ENCODE results near the gene RNF181. TPM values are rescaled to one million over a fixed set of nuclear protein-coding genes. Genes with fewer than 3 reads are reported as not detected.

Gene RNF181
- polyA plus RNA-seq, 3 donors, result 177 to 184 (median 177) TPM

GRCh38 chr2:85564144-85564563, 31.4 kb upstream of the RNF181 start:
- H3K27ac ChIP-seq (ENCODE audit: low read depth, low read length), result no peak overlapping the region
- 84 to 90% (median 85%) methylated on average over 5 of the region's 5 CpGs for WGBS, 3 donors

DNA sequence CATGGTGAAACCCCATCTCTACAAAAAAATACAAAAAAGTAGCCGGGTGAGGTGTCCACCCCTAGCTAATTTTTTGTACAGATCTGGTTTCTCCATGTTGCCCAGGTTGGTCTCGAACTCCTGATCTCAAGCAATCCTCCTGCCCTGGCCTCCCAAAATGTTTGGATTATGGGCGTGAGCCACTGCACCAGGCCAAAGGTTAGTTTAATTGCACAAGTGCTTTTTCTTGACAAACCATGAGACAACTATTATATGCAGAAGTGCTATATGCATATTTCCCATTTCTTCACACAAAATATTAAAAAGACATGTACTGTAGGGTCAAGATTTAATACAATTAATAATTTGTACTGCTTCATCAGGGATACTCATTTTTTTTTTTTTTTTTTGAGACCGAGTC, 29.3 kb upstream of the RNF181 start:
- WGBS, 3 donors, result 74 to 87% (median 81%) methylated on average over 4 of the region's 4 CpGs
- no peak overlapping the region for H3K27ac ChIP-seq (ENCODE audit: low read depth, low read length)

DNA sequence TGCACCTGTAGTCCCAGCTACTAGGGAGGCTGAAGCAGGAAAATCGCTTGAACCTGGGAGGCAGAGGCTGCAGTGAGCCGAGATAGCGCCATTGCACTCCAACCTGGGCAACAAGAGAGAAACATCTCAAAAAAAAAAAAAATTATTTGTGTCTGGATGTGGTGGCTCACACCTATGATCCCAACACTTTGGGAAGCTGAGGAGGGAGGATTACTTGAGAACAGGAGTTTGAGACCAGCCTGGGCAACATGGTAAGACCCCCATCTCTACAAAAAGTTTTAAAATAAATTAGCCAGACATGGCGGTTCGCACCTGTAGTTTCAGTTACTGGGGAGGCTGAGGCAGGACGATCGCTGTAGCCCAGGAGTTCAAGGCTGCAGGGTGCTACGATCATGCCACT, 19.8 kb upstream of the RNF181 start:
- no peak overlapping the region for H3K27ac ChIP-seq (ENCODE audit: low read depth, low read length)
- 76 to 92% (median 92%) methylated on average over 8 of the region's 8 CpGs for WGBS, 3 donors

DNA sequence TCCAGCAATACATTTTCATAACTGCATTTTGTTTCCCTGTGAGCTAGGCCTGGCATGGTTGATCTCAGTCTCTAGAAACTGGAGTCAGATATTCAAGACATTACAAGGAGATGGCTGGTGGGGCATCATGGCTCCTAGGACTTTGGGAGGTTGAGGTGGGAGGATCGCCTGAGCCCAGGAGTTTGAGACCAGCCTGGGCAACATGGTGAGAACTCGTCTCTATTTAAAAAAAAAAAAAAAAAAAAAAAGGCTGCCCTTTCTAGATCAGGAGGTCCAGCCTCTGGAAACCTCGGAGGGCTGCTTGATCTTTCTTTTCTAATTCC, 18.5 kb upstream of the RNF181 start:
- WGBS, 3 donors, result 36 to 55% (median 49%) methylated on average over 3 of the region's 3 CpGs
- H3K27ac ChIP-seq (ENCODE audit: low read depth, low read length), result no peak overlapping the region

DNA sequence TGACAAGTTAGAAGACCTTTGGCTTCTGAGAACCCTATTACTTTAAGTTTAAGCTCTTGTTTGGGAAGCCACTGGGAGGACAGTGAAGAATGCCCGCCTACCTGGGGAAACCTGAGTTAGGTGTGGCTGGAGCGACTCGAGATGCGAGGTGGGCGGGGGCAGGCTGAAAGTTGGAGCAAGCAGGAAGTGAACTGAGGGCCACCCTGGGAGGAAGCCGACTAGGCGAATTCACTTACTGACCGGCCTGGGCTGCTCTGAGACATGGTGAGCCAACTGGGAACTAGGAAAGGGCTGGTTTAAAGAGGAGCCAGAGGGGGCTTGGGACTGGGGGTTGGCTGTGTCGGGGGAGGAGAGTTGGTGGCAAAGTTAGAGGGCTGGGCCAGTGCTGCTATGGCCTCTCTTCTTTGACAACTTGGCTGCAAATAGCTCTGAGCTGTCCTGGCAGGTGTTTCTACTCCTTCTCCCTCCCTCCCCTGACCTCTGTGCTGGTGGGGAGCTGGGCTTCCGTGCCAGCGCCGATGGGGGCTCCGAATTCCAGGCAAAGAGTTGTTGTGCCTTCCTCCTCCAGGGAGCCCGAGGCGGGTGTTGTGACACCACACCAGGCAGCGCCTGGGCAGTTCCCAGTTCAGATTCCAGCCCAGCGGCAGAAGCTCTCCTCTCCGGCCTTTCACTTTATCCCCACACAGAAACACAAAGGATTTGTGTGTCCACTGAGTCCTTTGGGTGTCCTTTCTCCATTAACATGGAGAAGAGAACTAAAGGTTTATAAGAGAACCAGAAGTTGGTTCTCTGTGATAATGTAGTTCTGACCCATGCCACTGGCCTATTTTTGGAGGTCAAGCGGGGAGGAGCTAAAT, 17.9 kb upstream of the RNF181 start, which contains the start of gene VAMP8:
Gene VAMP8 (plus strand): TSS at position 201 of the 857 bp plus-strand sequence. CDS start 61 bp downstream, at position 262.
- 11 to 24% (median 19%) methylated on average over 19 of the region's 19 CpGs for WGBS, 3 donors
- H3K27ac ChIP-seq (ENCODE audit: low read depth, low read length), result no peak within 1 kb of the TSS

DNA sequence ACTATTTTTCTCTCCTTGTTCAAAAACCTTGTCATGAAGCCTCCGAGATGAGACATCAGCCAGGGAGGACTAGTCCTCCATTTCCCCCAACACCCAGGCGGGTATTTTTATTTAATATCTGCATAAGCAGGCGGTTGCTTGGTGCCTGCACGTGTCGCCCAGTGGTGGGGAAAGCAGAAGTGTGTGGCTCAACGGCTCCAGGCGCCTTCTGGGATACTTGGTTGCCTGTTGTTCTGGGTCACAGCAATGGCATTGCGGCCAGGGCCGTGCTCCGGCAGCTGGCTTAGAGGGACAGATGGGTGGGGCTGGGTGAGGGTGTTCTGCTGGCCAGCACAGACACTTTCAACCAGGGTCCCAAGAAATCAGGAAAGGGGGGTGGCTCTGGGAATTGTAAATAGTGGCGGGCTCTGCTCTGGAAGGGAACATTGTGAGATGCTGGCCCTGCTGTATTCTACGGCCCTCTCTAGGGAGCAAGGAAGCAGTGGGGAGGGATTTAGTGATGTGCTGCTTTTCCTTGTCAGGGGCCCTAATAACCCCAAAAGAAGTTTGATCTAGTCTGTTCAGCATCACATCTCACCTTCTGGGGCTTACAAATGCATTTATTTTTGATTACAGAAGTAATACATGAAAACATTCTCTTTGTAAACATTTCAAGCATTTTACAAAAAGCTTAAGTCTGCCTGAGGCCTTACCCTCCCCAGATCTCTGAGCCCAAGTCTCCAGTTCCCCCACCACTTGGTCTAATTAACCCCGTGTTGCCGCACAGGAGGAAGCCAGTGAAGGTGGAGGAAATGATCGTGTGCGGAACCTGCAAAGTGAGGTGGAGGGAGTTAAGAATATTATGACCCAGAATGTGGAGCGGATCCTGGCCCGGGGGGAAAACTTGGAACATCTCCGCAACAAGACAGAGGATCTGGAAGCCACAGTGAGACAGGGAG, 17.0 kb upstream of the RNF181 start:
- no peak overlapping the region for H3K27ac ChIP-seq (ENCODE audit: low read depth, low read length)
- WGBS, 3 donors, result 18 to 28% (median 27%) methylated on average over 19 of the region's 19 CpGs

GRCh38 chr2:85579266-85579935, 16.1 kb upstream of the RNF181 start:
- WGBS, 3 donors, result 30 to 37% (median 36%) methylated on average over 6 of the region's 6 CpGs
- no peak overlapping the region for H3K27ac ChIP-seq (ENCODE audit: low read depth, low read length)

DNA sequence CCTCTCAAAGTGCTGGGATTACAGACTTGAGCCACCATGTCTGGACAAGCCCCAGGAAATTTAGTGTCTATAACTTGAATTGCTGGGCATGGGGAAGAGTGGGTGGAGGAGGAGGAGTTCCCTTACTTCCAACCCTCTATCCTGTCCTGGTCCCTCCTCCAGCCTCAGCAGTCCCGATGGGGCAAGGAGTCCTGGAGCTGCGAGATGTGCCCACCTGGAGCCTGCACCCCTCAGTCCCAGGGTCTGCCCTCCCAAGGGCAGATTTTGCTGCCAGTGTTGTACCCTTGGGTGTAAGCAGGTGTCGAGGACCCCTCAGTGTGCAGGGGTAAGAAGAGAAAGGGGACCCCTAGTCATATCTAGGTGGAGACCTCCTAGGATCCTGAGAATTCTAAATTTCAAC, 15.3 kb upstream of the RNF181 start:
- WGBS, 3 donors, result 75 to 92% (median 79%) methylated on average over 3 of the region's 3 CpGs
- no peak overlapping the region for H3K27ac ChIP-seq (ENCODE audit: low read depth, low read length)

- H3K27ac ChIP-seq (ENCODE audit: low read depth, low read length), result no peak overlapping the region
- WGBS, 3 donors, result 47 to 67% (median 55%) methylated on average over 1 of the region's 1 CpG
Observed at GRCh38 chr2:85582492-85582891, 13.1 kb upstream of the RNF181 start.

GRCh38 chr2:85583667-85584353, 11.7 kb upstream of the RNF181 start:
- H3K27ac ChIP-seq (ENCODE audit: low read depth, low read length), result no peak overlapping the region
- WGBS, 3 donors, result 17 to 61% (median 20%) methylated on average over 9 to 16 of the region's 16 CpGs

GRCh38 chr2:85584354-85584856, 11.1 kb upstream of the RNF181 start, which contains the start of gene VAMP5:
VAMP5 (plus strand) TSS chr2:85584431; CDS start chr2:85584491, 60 bp downstream.
- H3K27ac ChIP-seq (ENCODE audit: low read depth, low read length), result peak within 1 kb of the TSS; percentile 79
- 3 to 13% (median 4%) methylated on average over 40 to 52 of the region's 52 CpGs for whole genome bisulfite sequencing, 3 donors

DNA sequence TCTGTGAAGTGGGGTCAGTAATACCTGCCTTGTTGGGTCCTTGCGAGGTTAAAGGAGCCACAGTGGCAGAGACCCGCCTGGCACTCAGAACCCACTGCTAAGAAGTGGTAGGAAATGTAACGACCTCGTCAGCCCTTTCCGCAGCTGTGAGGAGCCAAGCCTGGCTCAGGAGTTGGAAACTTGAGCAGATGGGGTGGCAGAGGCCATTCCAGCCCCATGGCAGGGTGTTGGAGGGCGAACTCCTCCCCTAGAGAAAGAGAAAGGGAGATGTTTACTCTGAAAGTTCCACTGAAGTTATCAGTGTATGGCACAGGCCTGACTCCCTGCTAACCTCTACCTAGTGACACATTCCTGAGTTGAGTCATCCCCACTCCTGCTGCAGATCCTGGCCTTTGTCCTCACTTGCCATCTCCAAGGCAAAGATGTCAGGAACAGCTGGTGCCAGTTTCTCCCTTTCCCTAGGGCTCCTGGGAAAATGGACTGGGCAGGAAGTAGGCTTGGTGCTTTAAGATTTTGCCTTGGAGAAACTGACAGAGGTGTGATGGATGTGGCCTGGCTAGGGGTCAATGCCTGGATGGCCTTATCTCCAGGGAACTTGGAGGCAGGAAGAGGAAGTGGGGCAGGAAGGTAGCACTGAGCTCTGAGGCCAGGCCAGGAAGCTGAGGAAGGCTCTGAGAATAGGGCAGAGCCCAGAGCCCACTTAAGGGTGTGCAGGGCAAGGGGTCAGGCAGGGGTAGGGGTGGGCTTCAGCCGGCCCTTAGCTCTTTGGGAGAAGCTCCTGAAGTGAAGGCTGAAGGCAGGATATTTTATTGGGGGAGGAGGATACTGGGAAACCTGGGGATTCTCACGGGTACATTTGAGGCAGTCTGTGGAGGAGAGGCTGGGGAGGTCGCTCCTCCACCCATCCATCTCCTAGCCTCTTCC, 10.4 kb upstream of the RNF181 start:
- H3K27ac ChIP-seq (ENCODE audit: low read depth, low read length), result peak overlapping the region; percentile 79
- 17 to 31% (median 18%) methylated on average over 9 of the region's 9 CpGs for WGBS, 3 donors

GRCh38 chr2:85585781-85586105, 9.8 kb upstream of the RNF181 start:
- WGBS, 3 donors, result 29 to 88% (median 44%) methylated on average over 1 of the region's 1 CpG
- H3K27ac ChIP-seq (ENCODE audit: low read depth, low read length), result peak overlapping the region; percentile 79

DNA sequence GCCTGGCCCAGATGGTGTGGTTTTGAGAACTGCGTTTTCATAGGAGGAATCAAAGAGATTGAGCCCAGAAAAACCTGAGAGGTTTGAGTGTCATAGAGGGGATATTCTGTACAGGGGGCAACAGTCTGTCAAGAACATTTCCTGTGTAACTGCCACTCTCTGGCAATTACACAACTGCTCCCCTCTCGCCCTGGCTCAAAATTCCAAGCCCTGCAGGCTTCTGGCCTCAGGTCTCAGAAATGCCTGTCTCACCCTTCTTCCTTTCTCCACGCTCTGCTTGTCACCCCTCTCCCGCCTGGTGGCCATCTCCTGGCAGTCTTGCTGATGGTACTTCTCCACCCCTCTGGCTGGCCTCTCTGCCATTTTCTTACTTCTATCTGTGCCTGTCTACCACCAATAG, 7.3 kb upstream of the RNF181 start:
- WGBS, 3 donors, result 42 to 81% (median 52%) methylated on average over 4 of the region's 4 CpGs
- no peak overlapping the region for H3K27ac ChIP-seq (ENCODE audit: low read depth, low read length)

- no peak overlapping the region for H3K27ac ChIP-seq (ENCODE audit: low read depth, low read length)
- 68 to 88% (median 71%) methylated on average over 4 of the region's 4 CpGs for WGBS, 3 donors
Observed at GRCh38 chr2:85588645-85589044, 6.9 kb upstream of the RNF181 start.

- no peak overlapping the region for H3K27ac ChIP-seq (ENCODE audit: low read depth, low read length)
- 66 to 85% (median 73%) methylated on average over 4 of the region's 4 CpGs for WGBS, 3 donors
Observed at GRCh38 chr2:85589181-85589580, 6.4 kb upstream of the RNF181 start.
